GM12878 (cell line): Measurements from ENCODE around the gene SMPD2.

ENCODE experiments used
- ATF7 ChIP-seq: fragments of 450-650 bp; IDR thresholded peaks from 2 replicates; pipeline ENCODE4 v1.6.1; 2016; ENCODE audit warnings: low read depth, mild to moderate bottlenecking
- CTCF ChIP-seq, 3 experiments: IDR thresholded peaks in 2 of 3; conservative IDR thresholded peaks in 1 of 3; 2 replicates each; pipeline ENCODE4 v1.5.1; 2011; ENCODE audit warnings: low read depth in 3 of 3, low read length in 3 of 3, mild to moderate bottlenecking in 3 of 3, control low read depth in 2 of 3, moderate library complexity in 2 of 3, inconsistent platforms in 1 of 3, mixed read lengths in 1 of 3; ENCODE audit not compliant: control insufficient read depth in 2 of 3, insufficient read depth in 1 of 3; ENCODE audit errors: extremely low read depth in 1 of 3
- E2F4 ChIP-seq: IDR thresholded peaks from 2 replicates; pipeline ENCODE4 v1.6.1; 2012; ENCODE audit warnings: low read depth, low read length, improper control_type of control experiment
- MEF2A ChIP-seq: IDR thresholded peaks from 2 replicates; pipeline ENCODE4 v1.6.1; 2011; ENCODE audit warnings: low read depth, mild to moderate bottlenecking, low read length, moderate library complexity; ENCODE audit not compliant: insufficient read depth
- NR2F1 ChIP-seq: fragments of 450-650 bp; conservative IDR thresholded peaks from 2 replicates; pipeline ENCODE4 v1.6.1; 2017; ENCODE audit warnings: mild to moderate bottlenecking
- SP1 ChIP-seq: IDR thresholded peaks from one replicate; pipeline ENCODE4 v1.6.1; 2011; ENCODE audit warnings: low read depth, low read length
- TCF12 ChIP-seq: IDR thresholded peaks from 2 replicates; pipeline ENCODE4 v1.6.1; 2011; ENCODE audit warnings: low read depth, mild to moderate bottlenecking, low read length
- USF1 ChIP-seq: IDR thresholded peaks from 2 replicates; pipeline ENCODE4 v1.6.1; 2011; ENCODE audit warnings: borderline replicate concordance, low read depth, mild to moderate bottlenecking, moderate library complexity, mixed read lengths, low read length; ENCODE audit not compliant: insufficient read depth; ENCODE audit errors: extremely low read length
- ZNF274 ChIP-seq: IDR thresholded peaks from one replicate; pipeline ENCODE4 v1.8.0; 2011; ENCODE audit not compliant: insufficient read length, insufficient read depth

GRCh38 chr6:109397020-109397419 lies 43.5 kb upstream of the SMPD2 start:
- peak in 2 of 3 experiments; percentile 19 to 21; a peak in 2 of 6 replicates for TF ChIP-seq CTCF (IDR thresholded peaks at IDR 0.05 in 2 of 3, conservative IDR thresholded peaks at IDR 0.05 in 1 of 3; ENCODE audit: control insufficient read depth in 2 of 3, extremely low read depth in 1 of 3, insufficient read depth in 1 of 3, low read depth in 3 of 3, low read length in 3 of 3)
- TF ChIP-seq TCF12 = no peak
- TF ChIP-seq ATF7 = no peak
- TF ChIP-seq MEF2A = no peak
- TF ChIP-seq USF1 = no peak
- no peak for TF ChIP-seq E2F4
- TF ChIP-seq SP1 = no peak
- no peak for TF ChIP-seq ZNF274
- TF ChIP-seq NR2F1 = no peak
